ENCODE data around the gene PRAME.

The PRAME gene

DNA sequence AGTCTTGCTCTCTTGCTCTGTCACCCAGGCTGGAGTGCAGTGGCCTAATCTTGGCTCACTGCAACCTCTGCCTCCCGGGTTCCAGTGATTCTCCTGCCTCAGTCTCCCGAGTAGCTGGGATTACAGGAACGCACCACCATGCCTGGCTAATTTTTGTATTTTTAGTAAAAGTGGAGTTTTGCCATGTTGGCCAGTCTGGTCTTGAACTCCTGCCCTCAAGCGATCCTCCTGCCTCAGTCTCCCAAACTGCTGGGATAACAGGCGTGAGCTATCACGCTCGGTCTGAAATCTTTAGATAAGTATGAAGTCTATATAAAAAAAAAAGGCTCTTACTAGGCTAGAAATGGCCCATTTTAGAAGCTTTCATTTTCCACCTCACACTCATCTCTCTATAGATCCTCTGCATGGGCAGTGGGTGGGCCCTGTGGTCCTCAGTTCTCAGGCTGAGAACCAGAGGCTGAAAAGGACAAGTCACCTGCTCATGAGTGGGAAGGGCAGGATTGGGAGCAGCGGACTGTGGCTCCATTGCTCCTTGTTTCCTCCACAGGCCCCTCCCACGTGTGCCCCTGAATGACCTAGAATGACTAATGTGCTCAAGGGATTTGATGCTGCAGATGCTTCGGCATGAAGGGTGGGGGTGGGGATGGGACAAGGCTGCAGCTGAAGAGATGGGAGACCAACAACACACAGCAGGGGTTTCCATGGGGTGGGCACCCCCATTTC lies 19.8 kb upstream of the PRAME start:
- no peak for DNase-seq

DNA sequence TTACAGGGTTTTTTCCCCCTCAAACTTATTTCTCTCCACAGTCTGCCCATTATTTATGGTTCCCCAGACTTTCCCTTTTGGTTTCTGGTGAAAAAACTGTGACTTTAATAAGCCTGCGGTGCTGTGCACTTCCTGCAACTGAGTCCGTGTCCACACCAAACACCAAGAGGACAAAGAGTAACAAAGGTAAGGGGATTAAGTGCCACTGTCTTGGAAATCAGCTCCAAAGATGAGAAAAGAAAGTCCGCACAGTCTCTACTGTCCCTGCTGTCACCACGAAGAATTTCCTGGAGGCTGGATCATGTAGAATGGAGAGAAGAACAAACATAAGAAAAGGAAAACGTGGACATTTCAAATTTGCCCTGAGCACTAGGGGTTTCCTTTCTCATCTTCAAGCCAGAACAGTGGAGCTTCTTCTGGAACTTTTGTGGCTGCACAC lies 17.9 kb upstream of the PRAME start:
- no peak for DNase-seq

DNA sequence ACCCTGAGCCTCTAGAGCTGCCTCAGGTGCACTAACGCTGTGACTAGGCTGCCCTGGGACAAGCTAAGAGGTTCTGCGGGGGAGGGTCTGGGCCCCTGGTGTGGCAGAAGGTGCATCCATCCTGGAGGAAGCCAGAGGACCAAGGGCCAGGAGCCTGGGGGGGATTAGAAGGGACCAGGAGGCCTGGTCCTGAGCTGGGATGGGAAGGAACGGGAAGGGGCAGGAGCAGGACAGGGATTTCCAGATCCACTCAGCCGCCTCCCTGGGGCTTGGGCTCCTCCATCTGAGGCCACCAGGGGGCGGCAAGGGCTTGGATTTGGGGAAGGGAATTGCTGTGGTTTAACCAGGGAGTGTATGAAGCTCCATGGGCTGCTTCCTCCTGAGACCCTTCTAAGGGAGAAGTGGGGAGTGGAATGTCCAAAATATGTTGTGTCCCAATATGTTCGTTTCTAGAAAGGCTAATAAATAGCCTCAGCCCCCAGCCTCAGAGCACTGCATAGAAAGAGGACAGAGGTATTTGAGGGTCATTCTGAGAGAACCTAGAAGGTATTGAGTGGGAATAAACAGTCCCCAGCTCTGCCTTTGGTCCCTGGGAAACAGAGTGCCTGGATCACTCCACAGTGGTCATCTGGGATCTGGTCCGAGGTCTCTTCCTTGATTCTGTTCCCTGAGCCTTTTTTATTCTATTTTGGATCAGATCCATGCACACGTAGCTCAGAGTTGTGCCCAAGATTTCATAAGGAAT lies 17.4 kb upstream of the PRAME start:
- DNase-seq, result no peak

DNA sequence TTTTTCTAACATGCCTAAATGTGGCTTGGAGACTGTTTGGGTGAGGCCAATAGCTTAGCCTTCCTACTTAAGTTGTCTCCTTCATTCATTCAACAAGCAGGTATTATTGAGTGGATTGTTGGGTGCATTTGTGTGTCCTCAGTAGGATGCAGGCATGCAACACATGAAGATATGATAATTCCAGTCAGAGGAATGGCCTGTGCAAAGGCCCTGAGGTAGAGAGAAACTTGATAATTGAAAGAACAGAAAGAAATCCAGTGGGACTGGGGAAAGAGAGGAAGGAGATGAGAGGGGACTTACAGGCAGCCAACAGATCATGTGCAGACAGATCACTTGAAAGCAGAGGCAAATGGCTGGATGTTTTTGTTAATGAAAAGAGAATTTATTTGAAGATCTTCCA lies 15.3 kb upstream of the PRAME start:
- no peak for DNase-seq

DNA sequence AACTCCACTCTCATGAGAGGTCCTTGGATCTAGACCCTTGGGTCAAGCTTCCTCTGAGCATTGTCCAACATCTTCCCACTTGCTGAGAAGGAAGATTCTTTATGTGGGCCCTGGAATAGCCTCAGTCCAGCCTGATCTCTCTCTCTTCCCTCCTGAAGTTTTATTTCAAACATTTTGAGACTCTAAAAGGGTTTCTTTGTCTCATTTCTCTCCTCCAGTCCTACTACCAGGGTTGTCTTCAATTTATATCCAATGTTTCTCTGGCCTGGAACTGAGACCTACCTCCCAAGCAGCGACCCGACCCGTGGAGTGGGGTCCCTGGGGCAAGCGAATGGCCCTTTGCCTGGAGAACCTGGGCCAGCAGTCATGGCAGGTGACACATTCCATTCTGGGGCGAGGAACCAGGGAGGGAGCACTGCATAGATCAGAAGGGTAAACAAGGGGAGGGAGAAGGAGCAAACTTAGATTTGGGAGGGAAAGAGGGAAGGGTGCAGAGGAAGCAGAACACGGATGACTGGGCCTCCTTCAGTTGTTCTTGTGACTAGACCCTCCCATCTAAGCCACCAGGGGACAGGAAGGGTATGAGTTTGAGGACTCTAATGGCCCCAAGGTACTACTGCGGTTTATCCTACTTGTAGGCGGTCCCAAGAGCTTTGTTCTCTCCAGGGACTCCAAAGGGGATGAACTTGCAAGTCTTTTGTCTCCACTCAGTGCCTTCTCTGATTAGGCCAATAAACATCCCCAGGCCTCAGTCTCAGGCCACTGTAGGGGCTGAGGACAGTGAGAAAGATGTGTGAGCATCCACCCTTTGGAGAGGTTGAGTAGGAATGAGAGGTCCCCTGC lies 14.2 kb upstream of the PRAME start:
- no peak for DNase-seq

DNA sequence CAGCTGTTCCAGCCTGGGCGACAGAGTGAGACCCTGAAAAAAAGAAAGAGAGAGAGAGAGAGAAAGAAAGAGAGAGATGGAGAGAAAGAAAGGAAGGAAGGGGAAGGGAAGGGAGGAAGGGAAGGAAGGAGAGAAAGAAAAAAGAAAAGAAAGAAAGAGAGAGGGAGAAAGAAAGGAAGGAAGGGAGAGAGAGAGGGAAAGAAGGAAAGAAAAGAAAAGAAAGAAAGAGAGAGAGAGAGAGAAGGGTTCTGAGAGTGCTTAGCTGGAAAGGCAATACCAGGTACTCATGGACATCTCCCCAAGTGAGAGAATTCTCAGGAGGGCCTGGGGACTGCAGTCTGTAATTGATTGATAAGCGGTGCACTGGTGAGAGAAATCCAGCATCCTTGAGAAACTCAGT lies 12.8 kb upstream of the PRAME start:
- no peak for DNase-seq

DNA sequence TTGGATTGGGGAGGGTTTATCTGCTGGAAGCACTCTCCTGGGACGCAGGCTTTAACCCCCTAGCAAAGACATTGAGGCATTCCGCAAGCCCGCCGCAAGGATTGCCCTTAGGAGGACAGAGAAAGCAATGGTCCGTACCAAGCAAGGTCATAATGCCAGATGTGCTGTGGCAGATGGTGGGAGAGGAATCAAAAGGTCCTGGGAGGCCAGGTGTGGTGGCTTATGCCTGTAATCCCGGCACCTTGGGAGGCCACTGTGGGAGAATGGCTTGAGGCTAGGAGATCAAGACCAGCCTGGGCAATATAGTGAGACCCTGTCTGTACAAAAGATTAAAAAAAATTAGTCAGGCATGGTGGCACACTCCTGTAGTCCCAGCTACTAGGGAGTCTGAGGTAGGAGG lies 12.4 kb upstream of the PRAME start:
- DNase-seq, result no peak

DNA sequence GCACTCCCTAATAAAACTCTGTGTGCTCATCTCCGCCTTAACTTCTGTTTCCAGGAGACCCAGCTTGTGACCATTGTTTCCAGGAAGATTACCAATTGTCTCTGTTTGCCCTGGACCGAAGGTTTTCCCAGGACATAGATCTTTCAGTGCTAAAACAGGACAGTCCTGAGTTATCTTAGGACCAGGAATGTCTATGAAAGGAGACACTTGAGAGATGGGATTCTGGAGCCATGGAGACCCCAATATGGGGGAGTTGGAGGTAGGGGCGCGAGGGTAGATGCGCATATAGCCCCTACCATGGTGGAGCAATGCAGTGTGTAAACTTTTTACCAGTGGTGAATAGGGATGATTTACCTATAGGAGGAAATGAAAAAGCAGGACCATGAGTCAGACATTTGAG lies 10.2 kb upstream of the PRAME start:
- no peak for DNase-seq

DNA sequence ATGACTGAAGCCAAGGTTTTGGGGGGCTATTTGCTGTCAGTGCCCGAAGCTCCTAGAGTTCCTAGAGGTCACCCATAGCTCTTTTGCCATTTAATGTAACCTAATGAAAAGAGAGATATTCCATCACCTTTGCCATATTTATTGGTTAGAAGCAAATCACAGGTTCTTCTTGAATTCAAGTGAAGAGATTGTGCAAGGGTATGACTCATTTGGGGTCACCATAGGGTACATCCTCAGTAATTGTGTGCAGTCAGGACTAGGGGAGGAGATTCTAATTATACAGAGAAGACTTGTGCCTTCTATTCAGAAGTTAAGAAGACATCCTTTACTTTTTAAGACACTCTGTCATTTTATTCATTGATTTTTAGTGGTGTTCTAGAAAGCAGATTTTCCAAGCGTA lies 6.9 kb upstream of the PRAME start:
- no peak for DNase-seq

DNA sequence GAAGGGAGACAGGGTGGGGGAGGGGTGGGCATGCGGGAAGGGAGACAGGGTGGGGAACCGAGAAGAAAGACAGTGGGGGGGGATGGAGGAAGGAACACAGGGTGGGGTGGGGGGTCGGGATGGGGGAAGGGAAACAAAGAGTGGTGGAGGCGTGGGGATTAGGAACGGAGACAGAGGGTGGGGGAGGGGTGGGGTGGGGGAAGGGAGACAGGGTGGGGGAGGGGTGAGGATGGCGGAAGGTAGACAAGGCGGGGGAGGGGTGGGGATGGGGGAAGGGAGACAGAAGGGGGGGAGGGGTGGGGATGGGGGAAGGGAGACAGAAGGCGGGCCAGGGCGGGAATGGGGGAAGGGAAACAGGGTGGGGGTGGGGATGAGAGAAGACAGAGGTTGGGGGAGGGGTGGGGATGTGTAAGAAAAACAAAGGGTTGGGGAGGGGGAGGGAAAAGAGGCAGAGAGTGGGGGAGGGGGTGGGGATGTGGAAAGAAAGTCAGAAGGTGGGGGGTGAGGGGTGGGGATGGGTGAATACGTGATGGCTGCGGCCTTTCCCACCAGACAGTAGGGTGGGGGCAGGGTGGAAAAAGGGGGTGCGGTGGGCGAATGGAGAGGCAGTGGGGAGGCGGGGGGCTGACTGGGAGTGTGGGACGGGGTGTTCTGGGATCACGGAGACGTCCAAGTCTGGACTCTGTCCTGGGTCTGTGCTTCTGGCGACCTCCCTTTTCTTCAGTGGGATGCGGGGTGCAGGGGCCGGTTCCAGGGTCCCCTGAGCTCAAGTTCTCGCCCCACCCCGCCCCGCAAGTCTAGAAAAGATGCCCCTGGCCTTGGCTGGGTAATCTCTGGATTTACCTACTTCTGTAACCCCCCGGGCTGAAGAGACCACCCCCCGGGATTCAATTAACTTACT lies 744 bp downstream of the PRAME start:
- no peak for DNase-seq

DNA sequence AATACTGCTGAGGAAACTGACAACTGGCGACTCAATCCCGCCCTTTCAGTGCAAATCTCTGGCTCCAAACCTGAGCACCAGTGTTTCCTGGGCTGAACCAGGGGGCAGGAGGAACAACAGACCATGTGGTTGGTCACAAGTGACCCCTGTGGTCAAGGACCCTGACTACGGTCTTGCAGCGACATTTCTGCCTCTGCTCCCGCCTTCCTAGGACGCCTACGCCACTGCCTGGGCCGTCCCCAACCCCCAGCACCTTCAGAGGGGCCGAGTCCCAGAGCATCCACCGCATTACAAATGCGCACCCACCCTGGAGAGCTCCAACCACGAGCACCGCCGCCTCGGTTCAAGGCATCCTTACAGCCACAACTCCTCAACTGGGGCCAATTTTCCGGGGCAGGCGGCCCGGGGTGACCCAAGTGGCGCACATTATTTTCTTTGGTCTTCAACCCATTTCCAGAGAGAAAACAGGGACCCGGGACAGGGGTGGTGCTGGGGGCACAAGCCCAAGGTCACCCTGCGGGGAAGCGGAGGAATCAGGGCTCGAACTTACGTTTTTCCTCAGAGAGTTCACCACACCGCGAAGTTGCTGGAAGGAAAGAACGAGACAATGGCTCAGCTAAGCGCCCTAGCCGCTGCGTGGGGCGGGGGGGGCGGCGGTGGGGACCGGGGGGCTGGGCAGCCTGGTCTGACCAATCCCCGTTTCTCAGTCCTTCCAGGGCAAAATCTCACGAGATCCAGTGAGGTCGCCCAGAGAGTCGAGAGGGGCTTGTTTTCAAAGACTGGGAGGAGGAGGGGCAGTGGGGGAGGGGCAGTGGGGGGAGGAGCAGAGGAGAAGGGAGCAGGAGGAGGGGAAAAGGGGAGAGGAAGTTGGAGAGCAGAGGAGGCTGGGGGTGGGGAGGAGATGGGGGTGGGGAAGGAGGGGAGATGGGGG lies 1.8 kb downstream of the PRAME start:
- DNase-seq, result no peak

DNA sequence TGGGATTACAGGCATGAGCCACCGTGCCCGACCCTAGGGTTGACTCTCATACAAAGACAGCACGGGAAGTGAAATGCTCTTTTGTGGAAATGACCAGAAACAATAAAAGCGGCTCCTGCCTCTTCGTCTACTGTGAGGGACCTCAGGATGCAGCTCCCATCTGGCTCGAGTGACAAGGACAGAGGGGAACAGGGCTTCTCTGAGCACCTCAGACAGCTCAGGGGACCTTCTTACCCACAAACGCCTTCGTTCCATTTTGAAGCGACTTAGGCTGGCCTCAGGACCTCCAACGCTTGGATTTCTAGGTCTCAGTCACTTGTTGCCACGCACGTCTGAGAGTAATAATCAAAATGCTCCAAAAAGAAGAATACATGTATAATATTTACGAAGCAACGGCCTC lies 2.5 kb downstream of the PRAME start:
- DNase-seq, result no peak

DNA sequence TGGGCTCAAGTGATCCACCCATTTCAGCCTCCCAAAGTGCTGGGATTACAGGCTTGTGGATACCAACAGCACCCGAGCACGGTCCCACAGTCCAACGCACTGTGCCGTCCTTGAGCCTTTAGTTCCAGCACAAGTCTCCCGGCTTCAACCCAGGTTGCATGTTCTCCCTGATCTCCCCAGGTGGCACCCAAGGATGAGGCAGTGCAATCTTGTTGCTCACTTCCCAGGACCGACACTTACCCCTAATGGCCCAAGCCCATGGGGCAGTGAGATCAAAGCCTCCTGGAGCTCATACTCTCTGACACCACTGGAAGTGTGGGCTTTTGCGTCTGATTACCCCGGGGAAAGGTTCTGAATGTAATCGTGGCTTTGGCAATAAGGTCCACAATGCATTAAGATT lies 3.5 kb downstream of the PRAME start:
- no peak for DNase-seq

DNA sequence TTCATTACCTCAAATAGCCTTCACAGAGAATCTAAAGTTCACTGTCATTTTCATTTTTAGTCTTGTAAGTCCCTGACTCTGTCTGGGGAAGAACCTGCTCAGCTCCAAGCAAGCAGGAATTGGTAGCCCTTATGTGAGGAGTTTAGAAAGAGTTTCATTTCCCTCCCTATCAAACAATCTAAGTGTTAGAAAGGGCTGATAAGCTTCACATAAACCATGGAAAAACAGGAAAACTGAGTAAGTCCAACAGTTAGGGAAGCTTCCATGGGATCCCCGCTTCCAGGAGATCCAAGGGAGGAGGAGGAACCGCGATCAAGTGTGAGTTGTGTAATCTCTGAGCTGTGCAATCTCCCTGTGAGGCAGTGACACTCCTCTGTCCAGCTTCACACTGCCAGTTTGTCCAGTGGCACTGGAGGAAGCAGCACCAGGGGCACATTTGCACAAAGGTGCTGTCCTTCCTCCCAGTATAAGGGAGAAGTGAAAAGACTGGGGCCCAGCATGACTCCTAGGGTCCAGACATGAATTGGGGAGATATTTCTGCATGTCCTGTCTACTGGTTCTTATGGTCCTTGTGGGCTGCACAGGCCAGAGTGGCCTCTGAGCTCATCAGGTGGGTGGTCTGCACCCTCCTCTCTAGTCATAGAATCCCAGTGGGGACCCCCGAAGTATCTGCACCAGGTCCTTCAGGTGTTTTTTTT lies 4.3 kb downstream of the PRAME start:
- no peak for DNase-seq

DNA sequence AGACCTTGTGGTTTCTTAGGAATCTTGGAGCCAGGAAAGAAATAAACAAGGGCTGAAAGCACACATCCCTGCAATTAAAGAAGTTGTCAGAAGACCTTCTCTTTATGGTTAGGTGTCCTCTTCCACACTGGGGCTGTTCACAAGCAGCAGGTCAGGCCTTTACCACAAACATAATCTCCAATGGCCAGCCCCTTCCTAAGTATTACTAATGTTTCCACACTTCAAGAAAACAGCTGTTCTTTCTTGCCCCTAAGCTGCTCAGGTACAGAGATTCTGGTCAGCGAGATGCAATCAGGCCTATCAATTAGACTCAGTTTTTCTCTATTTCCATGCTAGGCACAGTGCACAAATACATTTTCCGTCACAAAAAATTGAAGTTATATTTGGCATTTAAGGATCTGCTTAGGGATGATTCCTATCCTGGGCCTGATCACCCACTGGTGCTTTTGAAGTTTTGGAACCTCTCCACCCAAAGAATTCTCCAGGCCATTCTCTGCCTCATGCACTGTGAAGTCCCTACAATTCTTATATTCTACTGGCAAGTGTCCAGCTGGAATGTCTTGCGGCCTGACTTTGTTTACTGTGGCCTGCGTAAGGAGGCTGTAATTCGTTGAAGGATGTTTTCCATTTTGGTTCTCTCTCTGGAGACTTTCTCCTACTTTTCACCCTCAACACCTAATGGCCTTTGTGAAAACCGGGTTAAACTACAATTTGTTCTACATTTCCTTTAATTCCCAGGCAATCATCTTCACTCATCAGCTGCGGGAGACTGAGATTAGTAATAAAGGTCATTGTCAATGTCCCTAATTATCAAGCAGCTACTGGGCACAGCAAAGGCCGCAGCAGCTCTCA lies 5.1 kb downstream of the PRAME start:
- no peak for DNase-seq

DNA sequence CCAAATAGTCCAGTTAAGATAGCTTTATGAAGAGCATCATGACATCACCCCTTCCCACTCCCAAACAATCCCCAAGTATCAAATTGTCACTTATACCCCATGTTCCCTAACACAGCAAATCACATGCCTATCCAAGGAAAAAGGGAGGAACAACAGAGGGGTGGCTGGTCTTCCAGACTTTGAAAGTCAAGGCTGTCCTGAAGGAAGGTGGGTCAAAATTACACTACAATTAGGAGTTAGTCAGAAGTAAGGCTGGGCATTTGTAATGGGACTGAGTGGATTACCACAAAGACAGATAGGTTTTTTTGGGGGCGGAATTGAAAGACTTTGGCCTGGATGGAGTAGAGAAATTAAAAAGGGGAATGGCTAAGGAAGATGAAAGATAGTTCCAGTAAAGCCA lies 5.9 kb downstream of the PRAME start:
- no peak for DNase-seq

DNA sequence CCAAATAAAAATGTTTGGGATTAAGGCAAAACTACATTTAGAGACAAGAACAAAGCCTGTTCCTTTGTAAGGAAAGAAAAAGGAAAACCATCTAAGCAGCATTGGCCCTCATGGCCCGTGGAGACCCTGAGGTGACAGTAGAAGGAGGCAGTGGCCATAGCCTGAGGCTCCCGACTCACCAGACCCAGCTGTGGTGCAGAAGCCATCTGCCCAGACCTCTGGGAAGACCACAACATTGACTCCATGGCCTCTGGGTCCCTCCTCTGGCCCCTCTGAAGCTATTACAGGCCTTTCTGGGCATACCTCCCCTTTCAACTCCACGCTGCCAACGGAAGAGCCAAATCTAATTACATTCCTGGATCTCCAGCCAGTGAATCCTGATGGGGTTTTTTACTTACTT lies 6.4 kb downstream of the PRAME start:
- DNase-seq, result no peak

DNA sequence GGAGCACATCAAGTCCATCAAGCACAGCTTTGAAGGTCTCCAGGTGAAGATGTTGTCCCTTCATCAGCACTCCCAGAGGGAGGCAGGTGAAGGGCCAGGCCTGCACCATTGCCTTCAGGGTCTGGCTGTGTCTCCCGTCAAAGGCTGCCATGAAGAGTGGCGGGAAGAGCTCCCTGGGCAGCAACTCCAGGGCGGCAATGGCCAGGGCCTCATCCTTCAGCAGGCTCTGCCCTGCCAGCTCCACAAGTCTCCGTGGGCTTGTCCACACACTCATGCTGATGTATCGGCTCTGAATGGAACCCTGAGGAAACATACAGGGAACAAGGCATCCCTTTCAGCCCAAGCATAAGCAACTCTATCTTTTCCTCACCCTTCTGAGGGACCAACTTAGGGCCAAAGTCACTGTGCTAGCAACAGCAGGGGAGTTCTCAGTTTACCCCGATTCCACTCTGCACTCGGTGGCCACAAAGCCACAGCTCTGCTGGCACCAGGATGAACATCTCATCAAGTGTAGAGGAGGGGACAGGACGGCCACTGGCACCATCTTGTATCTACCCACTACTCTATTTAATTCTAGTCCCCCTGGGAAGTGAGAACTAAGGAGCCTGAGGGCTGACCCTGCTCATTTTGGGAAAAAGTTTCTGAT lies 8.2 kb downstream of the PRAME start:
- no peak for DNase-seq

DNA sequence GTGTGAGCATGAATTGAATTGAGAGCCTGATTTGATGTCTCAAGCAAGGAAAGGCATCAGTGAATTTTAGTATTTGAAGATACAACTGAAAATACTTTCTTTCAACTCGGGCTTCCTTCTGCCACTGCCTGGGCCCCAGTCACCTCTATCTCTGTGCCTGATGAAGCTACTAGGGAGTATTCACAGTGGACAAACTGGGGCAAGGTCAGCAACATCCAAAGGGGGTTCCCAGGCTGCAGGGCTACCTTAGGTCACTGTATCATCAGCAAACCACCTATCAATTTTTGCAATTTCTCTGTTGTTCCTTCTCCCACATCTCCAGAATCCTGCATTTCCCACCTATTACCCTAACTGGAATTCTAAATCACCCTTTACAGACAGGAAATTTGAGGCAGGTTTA lies 10.2 kb downstream of the PRAME start:
- no peak for DNase-seq
